GM18870 (cell line): ENCODE measurements around the gene KLHL8.

Source experiments
- ATAC-seq: cut with Tn5 transposase; IDR thresholded peaks from one replicate; pipeline ENCODE4 v1.9.1; 2021; ENCODE audit warnings: moderate library complexity; ENCODE audit not compliant: unreplicated experiment

The KLHL8 gene

GRCh38 chr4:87126056-87126455 lies 94.4 kb downstream of the KLHL8 start:
- ATAC-seq: no peak

- no peak for ATAC-seq
These were observed 98.2 kb downstream of the KLHL8 start for GRCh38 chr4:87122252-87122651.

- ATAC-seq: no peak
These were observed 98.9 kb downstream of the KLHL8 start for GRCh38 chr4:87121341-87122065.

- ATAC-seq: no peak
These were observed 99.8 kb downstream of the KLHL8 start for GRCh38 chr4:87120411-87121162.

GRCh38 chr4:87120010-87120409 lies 100.4 kb downstream of the KLHL8 start:
- ATAC-seq: no peak

GRCh38 chr4:87118826-87119225 lies 101.6 kb downstream of the KLHL8 start:
- no peak for ATAC-seq

GRCh38 chr4:87118421-87118820 lies 102.0 kb downstream of the KLHL8 start:
- ATAC-seq: no peak

- no peak for ATAC-seq
These were observed 102.7 kb downstream of the KLHL8 start for GRCh38 chr4:87117732-87118075.

GRCh38 chr4:87117051-87117731 lies 103.2 kb downstream of the KLHL8 start:
- ATAC-seq: no peak

GRCh38 chr4:87116231-87116630 lies 104.2 kb downstream of the KLHL8 start:
- ATAC-seq: no peak

- no peak for ATAC-seq
These were observed 106.0 kb downstream of the KLHL8 start for GRCh38 chr4:87114245-87115062.

GRCh38 chr4:87112063-87112462 lies 108.4 kb downstream of the KLHL8 start:
- ATAC-seq: no peak
